ENCODE data around the gene LCLAT1.

DNA sequence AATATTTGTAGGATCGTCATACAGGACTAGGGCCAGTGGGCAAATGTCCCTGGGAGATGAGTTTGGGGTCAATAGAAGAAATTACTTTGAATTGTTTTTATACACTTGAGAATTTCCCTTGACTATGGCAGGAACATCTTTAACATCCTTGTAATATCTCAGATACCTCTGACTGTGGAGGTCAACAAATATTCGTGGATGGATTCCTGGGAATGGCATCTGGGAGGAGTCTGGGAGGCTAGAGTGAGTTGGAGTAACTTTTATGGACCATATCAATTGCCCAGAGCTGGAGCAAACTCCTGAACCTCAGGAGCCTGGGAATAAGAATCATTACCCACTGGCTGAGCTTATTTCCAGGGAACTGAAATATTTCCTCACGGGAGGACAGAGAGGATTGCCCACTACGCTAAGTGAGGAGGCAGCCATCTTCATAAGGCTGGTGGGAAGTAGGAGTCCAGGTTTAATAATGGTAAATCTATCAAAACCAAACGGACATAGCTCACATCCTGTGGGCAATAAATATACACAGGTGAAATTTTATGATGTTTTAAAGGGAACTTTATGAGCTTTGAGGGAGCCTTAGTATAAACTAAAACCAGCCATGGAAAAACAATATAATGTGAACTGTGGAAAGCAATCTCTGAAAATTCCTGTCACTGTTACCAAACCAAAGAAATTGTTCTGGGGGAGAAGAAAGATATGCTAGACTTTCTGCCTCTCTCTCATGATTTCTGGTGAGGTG is 44.4 kb upstream of the LCLAT1 start:
- no peak for TF ChIP-seq EZH2 (IDR thresholded peaks at IDR 0.05; ENCODE audit: low read length)
- TF ChIP-seq, protein P1, sequence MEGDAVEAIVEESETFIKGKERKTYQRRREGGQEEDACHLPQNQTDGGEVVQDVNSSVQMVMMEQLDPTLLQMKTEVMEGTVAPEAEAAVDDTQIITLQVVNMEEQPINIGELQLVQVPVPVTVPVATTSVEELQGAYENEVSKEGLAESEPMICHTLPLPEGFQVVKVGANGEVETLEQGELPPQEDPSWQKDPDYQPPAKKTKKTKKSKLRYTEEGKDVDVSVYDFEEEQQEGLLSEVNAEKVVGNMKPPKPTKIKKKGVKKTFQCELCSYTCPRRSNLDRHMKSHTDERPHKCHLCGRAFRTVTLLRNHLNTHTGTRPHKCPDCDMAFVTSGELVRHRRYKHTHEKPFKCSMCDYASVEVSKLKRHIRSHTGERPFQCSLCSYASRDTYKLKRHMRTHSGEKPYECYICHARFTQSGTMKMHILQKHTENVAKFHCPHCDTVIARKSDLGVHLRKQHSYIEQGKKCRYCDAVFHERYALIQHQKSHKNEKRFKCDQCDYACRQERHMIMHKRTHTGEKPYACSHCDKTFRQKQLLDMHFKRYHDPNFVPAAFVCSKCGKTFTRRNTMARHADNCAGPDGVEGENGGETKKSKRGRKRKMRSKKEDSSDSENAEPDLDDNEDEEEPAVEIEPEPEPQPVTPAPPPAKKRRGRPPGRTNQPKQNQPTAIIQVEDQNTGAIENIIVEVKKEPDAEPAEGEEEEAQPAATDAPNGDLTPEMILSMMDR (optimal IDR thresholded peaks at IDR 0.05 in 1 of 3, IDR thresholded peaks at IDR 0.05 in 1 of 3, conservative IDR thresholded peaks at IDR 0.05 in 1 of 3; ENCODE audit: extremely low read depth in 1 of 3, insufficient read depth in 2 of 3, low read length in 3 of 3), result no peak
